PC-3 (cell line): ENCODE results near the gene MYO18A. TPM values are rescaled to one million over a fixed set of nuclear protein-coding genes. Genes with fewer than 3 reads are reported as not detected.

Experiments used
- ATAC-seq: fragments of 200-7000 bp; cut with Tn5 transposase; 2 replicates; pipeline ENCODE4 v1.9.1; 2020; ENCODE audit warnings: mild to moderate bottlenecking, moderate library complexity
- BruUV-seq: library from RNA; stranded (reverse); fragments of 400-500 nt; replicated peaks from 2 replicates; lab custom pipeline; 2021; lab: Mats Ljungman, UMichigan
- CTCF ChIA-PET: fragments of 300-600 bp; sonication (Branson Sonifier 250); formaldehyde crosslinking; loops from one replicate; lab custom pipeline; 2022; ENCODE audit warnings: antibody characterized with exemption; lab: Charles Lee
- POLR2A ChIA-PET: fragments of 300-600 bp; sonication (Branson Sonifier 250); formaldehyde crosslinking; loops from one replicate; lab custom pipeline; 2022; ENCODE audit warnings: antibody characterized with exemption; ENCODE audit not compliant: unreplicated experiment; lab: Charles Lee
- DNase-seq: peaks from one replicate; pipeline ENCODE4 v3.0.0-alpha.2; 2015
- H2AFZ ChIP-seq: fragments of 300-600 bp; sonication (generic); 2 replicates; pipeline ENCODE4 v1.6.0; 2016; ENCODE audit warnings: antibody characterized with exemption, low read length
- H3F3A ChIP-seq: fragments of 300-600 bp; sonication (generic); one replicate; pipeline ENCODE4 v1.6.0; 2017; ENCODE audit warnings: antibody characterized with exemption, low read length, control low read depth, mild to moderate bottlenecking; ENCODE audit not compliant: unreplicated experiment
- H3K27ac ChIP-seq: fragments of 300-600 bp; sonication (generic); 2 replicates; pipeline ENCODE4 v1.5.1; 2016; ENCODE audit warnings: mild to moderate bottlenecking, low read length
- H3K27me3 ChIP-seq: fragments of 300-600 bp; sonication (generic); 2 replicates; pipeline ENCODE4 v1.6.1; 2016; ENCODE audit warnings: low read length, mixed read lengths
- H3K36me3 ChIP-seq: fragments of 300-600 bp; sonication (generic); 2 replicates; pipeline ENCODE4 v1.6.1; 2016; ENCODE audit warnings: low read depth, mixed run types, low read length, mixed read lengths
- H3K4me1 ChIP-seq: fragments of 300-600 bp; sonication (generic); 2 replicates; pipeline ENCODE4 v1.5.1; 2016; ENCODE audit warnings: low read length; ENCODE audit not compliant: insufficient read depth
- H3K4me2 ChIP-seq: fragments of 300-600 bp; sonication (generic); 2 replicates; pipeline ENCODE4 v1.6.0; 2016; ENCODE audit warnings: low read length
- H3K4me3 ChIP-seq: fragments of 300-600 bp; sonication (generic); 2 replicates; pipeline ENCODE4 v1.5.1; 2016; ENCODE audit warnings: mild to moderate bottlenecking, low read length, mixed read lengths
- H3K79me2 ChIP-seq: fragments of 300-600 bp; sonication (generic); 2 replicates; pipeline ENCODE4 v1.6.1; 2017; ENCODE audit warnings: low read length, mixed read lengths
- H3K9ac ChIP-seq: fragments of 300-600 bp; sonication (generic); 2 replicates; pipeline ENCODE4 v1.6.0; 2016; ENCODE audit warnings: mild to moderate bottlenecking, low read length
- H3K9me2 ChIP-seq: fragments of 300-600 bp; sonication (generic); replicated peaks from 2 replicates; pipeline ENCODE4 v1.6.1; 2016; ENCODE audit warnings: mixed run types, low read length, mixed read lengths
- H3K9me3 ChIP-seq: fragments of 300-600 bp; sonication (generic); 2 replicates; pipeline ENCODE4 v1.6.1; 2016; ENCODE audit warnings: low read length, mixed read lengths
- H4K20me1 ChIP-seq: fragments of 300-600 bp; sonication (generic); 2 replicates; pipeline ENCODE4 v1.6.1; 2016; ENCODE audit warnings: low read length, mixed read lengths
- EZH2 ChIP-seq: fragments of 300-600 bp; sonication (generic); IDR thresholded peaks from one replicate; pipeline ENCODE4 v1.6.1; 2017; ENCODE audit warnings: antibody characterized with exemption, mild to moderate bottlenecking, low read length; ENCODE audit not compliant: unreplicated experiment
- EZH2phosphoT487 ChIP-seq: fragments of 300-600 bp; sonication (generic); IDR thresholded peaks from 2 replicates; pipeline ENCODE4 v1.6.1; 2018; ENCODE audit warnings: mild to moderate bottlenecking, antibody characterized with exemption, low read length, borderline replicate concordance
- intact Hi-C: fragments of 100-400 bp; cut with micrococcal nuclease; formaldehyde crosslinking; loops from 2 replicates; pipeline ENCODE4 v1.9.0; 2023
- total RNA-seq: library from RNA; depleted of rRNA; stranded (reverse); fragments of >200 nt; gene quantifications from 2 replicates; pipeline ENCODE4 v1.2.3, GENCODE V29; 2014
- TF ChIP-seq, protein P1 (sequence below): fragments of 300-600 bp; sonication (generic); conservative IDR thresholded peaks from 2 replicates; pipeline ENCODE4 v1.5.1; 2017; ENCODE audit warnings: antibody characterized with exemption, low read depth, mild to moderate bottlenecking, low read length

MYO18A gene
- total RNA-seq, 1 experiment from 2014 or later: 28.0 TPM

DNA sequence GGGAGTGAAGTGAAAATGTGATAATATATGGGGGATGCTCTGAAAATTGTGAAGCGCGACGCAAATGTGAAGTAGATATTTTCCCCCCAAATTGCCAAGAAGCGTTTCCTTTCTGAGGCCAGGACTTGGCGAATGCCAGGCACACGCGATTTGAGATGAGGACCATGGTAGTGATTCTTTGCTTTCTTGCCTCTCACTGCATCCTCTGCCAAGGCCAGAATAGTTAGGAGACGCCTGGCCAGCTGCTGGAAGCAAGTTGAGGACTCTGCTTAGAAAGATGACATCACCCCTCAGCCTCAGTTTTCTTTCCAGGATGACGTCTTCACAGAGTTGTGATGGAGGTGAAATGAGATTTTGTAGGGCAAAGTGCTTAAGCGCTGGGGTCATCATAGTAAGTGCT, 111.4 kb downstream of the MYO18A start:
- CTCF ChIA-PET: no interaction called here

DNA sequence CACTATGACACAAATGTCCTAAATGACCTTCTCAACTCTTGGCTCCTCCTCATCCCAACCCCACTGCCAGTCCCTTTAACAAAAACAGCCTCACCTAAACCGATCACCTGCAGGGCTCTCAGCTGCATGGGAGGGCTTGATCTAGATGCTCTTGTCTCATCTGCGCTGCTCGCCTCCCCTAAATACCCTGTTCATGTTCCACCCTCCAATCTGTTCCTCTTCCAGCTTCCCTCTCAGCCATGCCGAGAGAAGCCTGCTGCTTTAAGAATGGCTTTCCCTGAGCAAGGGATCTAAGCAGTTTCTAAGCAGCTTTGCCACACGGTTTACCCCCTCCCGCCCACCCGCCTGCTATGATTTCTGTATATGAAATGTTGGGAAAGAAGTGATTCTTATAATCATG, 113.6 kb downstream of the MYO18A start:
- Histone ChIP-seq H3F3A (no peaks in the 10 kb centered on the region), H3K9me3 (no peaks in the 10 kb centered on the region), H3K79me2 (no peaks in the 10 kb centered on the region), H3K4me2 (no peak overlapping the region), H3K27ac (no peak overlapping the region), H3K4me3 (no peak overlapping the region), H3K4me1 (no peaks in the 10 kb centered on the region), H3K9ac (no peak overlapping the region), H3K27me3 (no peaks in the 10 kb centered on the region), H4K20me1 (no peaks in the 10 kb centered on the region), H3K9me2 (no peaks in the 10 kb centered on the region), H3K36me3 (no peaks in the 10 kb centered on the region), H2AFZ (no peak overlapping the region)
- no peak for DNase-seq
- ChIA-PET POLR2A (no interaction called here), CTCF (no interaction called here)
- ATAC-seq: no peak
- intact Hi-C loops: no loop called here
- TF ChIP-seq EZH2phosphoT487 (no peak), EZH2 (no peak)
- TF ChIP-seq, protein P1, sequence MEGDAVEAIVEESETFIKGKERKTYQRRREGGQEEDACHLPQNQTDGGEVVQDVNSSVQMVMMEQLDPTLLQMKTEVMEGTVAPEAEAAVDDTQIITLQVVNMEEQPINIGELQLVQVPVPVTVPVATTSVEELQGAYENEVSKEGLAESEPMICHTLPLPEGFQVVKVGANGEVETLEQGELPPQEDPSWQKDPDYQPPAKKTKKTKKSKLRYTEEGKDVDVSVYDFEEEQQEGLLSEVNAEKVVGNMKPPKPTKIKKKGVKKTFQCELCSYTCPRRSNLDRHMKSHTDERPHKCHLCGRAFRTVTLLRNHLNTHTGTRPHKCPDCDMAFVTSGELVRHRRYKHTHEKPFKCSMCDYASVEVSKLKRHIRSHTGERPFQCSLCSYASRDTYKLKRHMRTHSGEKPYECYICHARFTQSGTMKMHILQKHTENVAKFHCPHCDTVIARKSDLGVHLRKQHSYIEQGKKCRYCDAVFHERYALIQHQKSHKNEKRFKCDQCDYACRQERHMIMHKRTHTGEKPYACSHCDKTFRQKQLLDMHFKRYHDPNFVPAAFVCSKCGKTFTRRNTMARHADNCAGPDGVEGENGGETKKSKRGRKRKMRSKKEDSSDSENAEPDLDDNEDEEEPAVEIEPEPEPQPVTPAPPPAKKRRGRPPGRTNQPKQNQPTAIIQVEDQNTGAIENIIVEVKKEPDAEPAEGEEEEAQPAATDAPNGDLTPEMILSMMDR: no peak
- BruUV-seq: no TSS peak

More for the DNA sequence above, 111.4 kb downstream of the MYO18A start:
- ATAC-seq (no peak), DNase-seq (no peak)
- BruUV-seq: no TSS peak
- H3K9me2 ChIP-seq: no peaks in the 10 kb centered on the region
- no peak overlapping the region for H3K4me2 ChIP-seq
- no peak overlapping the region for H3K4me3 ChIP-seq
- no peaks in the 10 kb centered on the region for H3K79me2 ChIP-seq
- intact Hi-C loops: no loop called here
- H3K27ac ChIP-seq: no peak overlapping the region
- no peaks in the 10 kb centered on the region for H3K36me3 ChIP-seq
- no peak overlapping the region for H2AFZ ChIP-seq
- H3K9ac ChIP-seq: no peak overlapping the region
- H4K20me1 ChIP-seq: no peaks in the 10 kb centered on the region
- no peaks in the 10 kb centered on the region for H3K9me3 ChIP-seq
- H3K4me1 ChIP-seq: no peaks in the 10 kb centered on the region
- no peaks in the 10 kb centered on the region for H3F3A ChIP-seq
- TF ChIP-seq EZH2: no peak
- TF ChIP-seq, protein P1: no peak
- TF ChIP-seq EZH2phosphoT487: no peak
- H3K27me3 ChIP-seq: no peaks in the 10 kb centered on the region
- POLR2A ChIA-PET: no interaction called here

DNA sequence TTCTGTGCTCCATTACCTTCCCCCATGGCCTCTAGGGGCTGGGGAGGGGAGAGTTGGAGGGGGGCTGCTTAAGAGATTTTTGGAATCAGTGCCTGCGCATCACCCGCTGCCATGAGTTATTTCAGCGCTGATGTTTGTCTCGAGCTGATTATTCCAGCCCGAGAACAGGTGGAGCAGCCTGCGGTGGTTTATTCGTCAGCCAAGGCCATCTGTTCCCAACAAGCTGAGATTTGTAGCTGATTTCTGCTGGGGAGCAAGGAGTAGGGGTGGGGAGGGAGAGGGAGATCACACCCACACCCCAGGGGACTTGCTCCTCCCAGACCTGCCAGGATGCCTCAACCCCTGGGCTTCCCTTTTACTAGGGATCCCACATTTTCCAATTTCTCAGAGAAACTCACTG, 114.2 kb downstream of the MYO18A start:
- Histone ChIP-seq H3K27me3 (no peaks in the 10 kb centered on the region), H3F3A (no peaks in the 10 kb centered on the region), H3K4me2 (no peak overlapping the region), H3K4me1 (no peaks in the 10 kb centered on the region), H3K79me2 (no peaks in the 10 kb centered on the region), H4K20me1 (no peaks in the 10 kb centered on the region), H3K36me3 (no peaks in the 10 kb centered on the region), H2AFZ (no peak overlapping the region), H3K9ac (no peak overlapping the region), H3K27ac (no peak overlapping the region), H3K4me3 (no peak overlapping the region), H3K9me3 (no peaks in the 10 kb centered on the region), H3K9me2 (no peaks in the 10 kb centered on the region)
- no peak for TF ChIP-seq EZH2
- no peak for TF ChIP-seq EZH2phosphoT487
- TF ChIP-seq, protein P1: no peak
- CTCF ChIA-PET: no interaction called here
- BruUV-seq: no TSS peak
- intact Hi-C loops: no loop called here
- DNase-seq (no peak), ATAC-seq (no peak)
- POLR2A ChIA-PET: no interaction called here
